GM23338 (cell line): ENCODE results near the gene KATNAL1.

Source experiments
- CREB1 ChIP-seq: fragments of 250-450 bp; sonication (Bioruptor Pico); IDR thresholded peaks from 2 replicates; pipeline ENCODE4 v1.5.0; 2020; ENCODE audit warnings: low read depth, mild to moderate bottlenecking, moderate library complexity
- EZH2 ChIP-seq: fragments of 200-600 bp; sonication (generic); IDR thresholded peaks from one replicate; pipeline ENCODE4 v1.8.0; 2017; ENCODE audit warnings: antibody characterized with exemption, mild to moderate bottlenecking, low read depth; ENCODE audit not compliant: unreplicated experiment
- EZH2phosphoT487 ChIP-seq: fragments of 200-600 bp; sonication (generic); IDR thresholded peaks from one replicate; pipeline ENCODE4 v1.8.1; 2018; ENCODE audit warnings: antibody characterized with exemption; ENCODE audit not compliant: unreplicated experiment
- NANOG ChIP-seq: IDR thresholded peaks from 2 replicates; pipeline ENCODE4 v1.6.1; 2016; ENCODE audit warnings: antibody characterized with exemption, borderline replicate concordance
- POLR2AphosphoS5 ChIP-seq: IDR thresholded peaks from 2 replicates; pipeline ENCODE4 v1.6.1; 2016; ENCODE audit warnings: antibody characterized with exemption, low read depth
- STAT1 ChIP-seq: IDR thresholded peaks from one replicate; pipeline ENCODE4 v1.6.1; 2016; ENCODE audit warnings: antibody characterized with exemption; ENCODE audit not compliant: unreplicated experiment
- ZNF114 ChIP-seq: fragments of 250-450 bp; sonication (Bioruptor Pico); IDR thresholded peaks from 2 replicates; pipeline ENCODE4 v1.5.0; 2020; ENCODE audit warnings: mild to moderate bottlenecking, moderate library complexity
- TF ChIP-seq, protein P1 (sequence below), 2 experiments: fragments of 200-600 bp in 1 of 2; sonication (generic) in 1 of 2; conservative IDR thresholded peaks; 2 replicates each; pipeline versions ENCODE4 v1.5.1 to v1.6.1; 2016 to 2017; ENCODE audit warnings: antibody characterized with exemption in 2 of 2, low read depth in 2 of 2, mild to moderate bottlenecking in 2 of 2, moderate library complexity in 1 of 2
- TF ChIP-seq, protein P2 (sequence below): IDR thresholded peaks from one replicate; pipeline ENCODE4 v1.6.1; 2018; ENCODE audit warnings: antibody characterized with exemption; ENCODE audit not compliant: unreplicated experiment
- TF ChIP-seq, protein P3 (sequence below): IDR thresholded peaks from 2 replicates; pipeline ENCODE4 v1.6.1; 2016; ENCODE audit warnings: antibody characterized with exemption

DNA sequence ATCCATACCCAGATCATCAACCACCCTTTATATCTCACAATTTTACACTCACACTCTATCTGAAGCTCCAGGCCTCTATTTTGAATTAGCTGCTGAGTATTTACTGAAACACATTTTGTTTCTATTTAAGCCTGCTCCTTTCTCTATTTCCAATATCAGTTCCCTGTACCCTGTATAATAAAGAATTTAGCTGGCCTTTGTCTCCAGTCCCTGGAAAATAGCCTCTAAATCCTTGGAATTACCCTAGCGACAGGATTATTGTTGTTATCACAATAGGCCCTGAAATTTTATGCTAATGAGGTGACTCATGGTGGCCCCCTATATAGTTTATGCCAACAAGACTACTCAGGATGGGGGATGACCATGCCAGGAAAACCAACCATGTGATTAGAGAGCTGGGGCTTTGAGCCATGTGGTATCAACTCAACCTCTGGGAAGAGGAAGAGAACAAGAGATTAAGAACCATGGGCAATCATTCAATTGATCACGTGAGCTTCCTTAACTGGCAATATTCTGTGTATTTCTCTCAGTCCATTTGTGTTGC, 72.7 kb downstream of the KATNAL1 start:
- TF ChIP-seq, protein P1, sequence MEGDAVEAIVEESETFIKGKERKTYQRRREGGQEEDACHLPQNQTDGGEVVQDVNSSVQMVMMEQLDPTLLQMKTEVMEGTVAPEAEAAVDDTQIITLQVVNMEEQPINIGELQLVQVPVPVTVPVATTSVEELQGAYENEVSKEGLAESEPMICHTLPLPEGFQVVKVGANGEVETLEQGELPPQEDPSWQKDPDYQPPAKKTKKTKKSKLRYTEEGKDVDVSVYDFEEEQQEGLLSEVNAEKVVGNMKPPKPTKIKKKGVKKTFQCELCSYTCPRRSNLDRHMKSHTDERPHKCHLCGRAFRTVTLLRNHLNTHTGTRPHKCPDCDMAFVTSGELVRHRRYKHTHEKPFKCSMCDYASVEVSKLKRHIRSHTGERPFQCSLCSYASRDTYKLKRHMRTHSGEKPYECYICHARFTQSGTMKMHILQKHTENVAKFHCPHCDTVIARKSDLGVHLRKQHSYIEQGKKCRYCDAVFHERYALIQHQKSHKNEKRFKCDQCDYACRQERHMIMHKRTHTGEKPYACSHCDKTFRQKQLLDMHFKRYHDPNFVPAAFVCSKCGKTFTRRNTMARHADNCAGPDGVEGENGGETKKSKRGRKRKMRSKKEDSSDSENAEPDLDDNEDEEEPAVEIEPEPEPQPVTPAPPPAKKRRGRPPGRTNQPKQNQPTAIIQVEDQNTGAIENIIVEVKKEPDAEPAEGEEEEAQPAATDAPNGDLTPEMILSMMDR (conservative IDR thresholded peaks at IDR 0.05; ENCODE audit: low read depth in 2 of 2): no peak
- TF ChIP-seq CREB1 (no peak), POLR2AphosphoS5 (no peak), EZH2 (no peak), EZH2phosphoT487 (no peak), STAT1 (no peak), NANOG (no peak), ZNF114 (CRISPR knock-in tag) (no peak)
- TF ChIP-seq, protein P2, sequence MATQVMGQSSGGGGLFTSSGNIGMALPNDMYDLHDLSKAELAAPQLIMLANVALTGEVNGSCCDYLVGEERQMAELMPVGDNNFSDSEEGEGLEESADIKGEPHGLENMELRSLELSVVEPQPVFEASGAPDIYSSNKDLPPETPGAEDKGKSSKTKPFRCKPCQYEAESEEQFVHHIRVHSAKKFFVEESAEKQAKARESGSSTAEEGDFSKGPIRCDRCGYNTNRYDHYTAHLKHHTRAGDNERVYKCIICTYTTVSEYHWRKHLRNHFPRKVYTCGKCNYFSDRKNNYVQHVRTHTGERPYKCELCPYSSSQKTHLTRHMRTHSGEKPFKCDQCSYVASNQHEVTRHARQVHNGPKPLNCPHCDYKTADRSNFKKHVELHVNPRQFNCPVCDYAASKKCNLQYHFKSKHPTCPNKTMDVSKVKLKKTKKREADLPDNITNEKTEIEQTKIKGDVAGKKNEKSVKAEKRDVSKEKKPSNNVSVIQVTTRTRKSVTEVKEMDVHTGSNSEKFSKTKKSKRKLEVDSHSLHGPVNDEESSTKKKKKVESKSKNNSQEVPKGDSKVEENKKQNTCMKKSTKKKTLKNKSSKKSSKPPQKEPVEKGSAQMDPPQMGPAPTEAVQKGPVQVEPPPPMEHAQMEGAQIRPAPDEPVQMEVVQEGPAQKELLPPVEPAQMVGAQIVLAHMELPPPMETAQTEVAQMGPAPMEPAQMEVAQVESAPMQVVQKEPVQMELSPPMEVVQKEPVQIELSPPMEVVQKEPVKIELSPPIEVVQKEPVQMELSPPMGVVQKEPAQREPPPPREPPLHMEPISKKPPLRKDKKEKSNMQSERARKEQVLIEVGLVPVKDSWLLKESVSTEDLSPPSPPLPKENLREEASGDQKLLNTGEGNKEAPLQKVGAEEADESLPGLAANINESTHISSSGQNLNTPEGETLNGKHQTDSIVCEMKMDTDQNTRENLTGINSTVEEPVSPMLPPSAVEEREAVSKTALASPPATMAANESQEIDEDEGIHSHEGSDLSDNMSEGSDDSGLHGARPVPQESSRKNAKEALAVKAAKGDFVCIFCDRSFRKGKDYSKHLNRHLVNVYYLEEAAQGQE: no peak
- TF ChIP-seq, protein P3, sequence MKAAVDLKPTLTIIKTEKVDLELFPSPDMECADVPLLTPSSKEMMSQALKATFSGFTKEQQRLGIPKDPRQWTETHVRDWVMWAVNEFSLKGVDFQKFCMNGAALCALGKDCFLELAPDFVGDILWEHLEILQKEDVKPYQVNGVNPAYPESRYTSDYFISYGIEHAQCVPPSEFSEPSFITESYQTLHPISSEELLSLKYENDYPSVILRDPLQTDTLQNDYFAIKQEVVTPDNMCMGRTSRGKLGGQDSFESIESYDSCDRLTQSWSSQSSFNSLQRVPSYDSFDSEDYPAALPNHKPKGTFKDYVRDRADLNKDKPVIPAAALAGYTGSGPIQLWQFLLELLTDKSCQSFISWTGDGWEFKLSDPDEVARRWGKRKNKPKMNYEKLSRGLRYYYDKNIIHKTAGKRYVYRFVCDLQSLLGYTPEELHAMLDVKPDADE: no peak
